ENCODE results near the gene CDK5. TPM values are rescaled to one million over a fixed set of nuclear protein-coding genes. Genes with fewer than 3 reads are reported as not detected.

The CDK5 gene
- total RNA-seq, 1 donor = 17.0 TPM

DNA sequence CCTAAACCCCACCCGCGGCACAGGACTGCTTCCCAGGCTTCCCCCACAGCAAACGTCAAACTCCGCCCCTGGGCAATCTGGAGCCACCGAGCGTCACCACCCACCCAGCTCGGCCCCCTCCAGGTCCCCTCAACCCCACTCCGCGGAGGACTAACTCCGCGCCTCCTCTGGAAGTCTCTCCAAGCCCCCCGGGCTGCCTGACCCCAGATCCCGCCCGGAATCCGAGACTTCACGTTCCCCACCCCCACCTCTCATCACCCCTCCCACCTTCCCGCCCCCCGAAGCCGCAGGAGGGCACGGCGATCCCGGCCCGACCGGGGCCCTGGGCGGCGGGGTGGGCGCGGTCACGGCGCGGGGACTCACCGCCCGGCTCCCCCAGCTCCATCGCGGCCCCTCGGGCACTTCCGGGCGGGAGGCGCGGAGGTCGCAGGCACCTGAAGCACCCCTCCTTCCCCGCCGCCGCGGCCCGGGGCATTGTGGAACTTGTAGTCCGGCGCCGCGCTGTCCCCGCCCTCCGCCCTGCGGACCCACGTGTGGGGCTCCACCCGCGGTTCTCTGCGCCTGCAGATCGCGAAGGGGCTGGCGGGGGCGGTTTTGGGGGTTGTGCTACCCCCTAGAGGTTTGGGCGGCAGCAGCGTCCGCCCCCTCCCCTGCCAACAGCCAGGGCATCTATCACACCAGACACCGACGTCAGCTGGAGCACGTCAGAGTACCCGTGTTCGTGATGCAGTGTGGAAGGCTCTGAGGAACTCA lies 25.6 kb upstream of the CDK5 start, which contains the start of gene TMUB1:
Gene TMUB1, minus strand, starts transcription at position 423 of the 753 bp plus-strand sequence. CDS start 930 bp downstream, outside the sequence.
- peak within 1 kb of the TSS; percentile 91 for H2AFZ ChIP-seq (ENCODE audit: low read length)
- peaks cover 11% of the 10 kb centered on the region for H4K20me1 ChIP-seq (ENCODE audit: insufficient read depth, low read length)
- peak within 1 kb of the TSS; percentile 66 for H3K27ac ChIP-seq (ENCODE audit: low read depth, low read length)
- H3K4me3 ChIP-seq (ENCODE audit: insufficient read depth, low read length) = peak within 1 kb of the TSS; percentile 95
- peaks cover 50% of the 10 kb centered on the region for H3K79me2 ChIP-seq (ENCODE audit: insufficient read depth, low read length)
- peaks cover 4% of the 10 kb centered on the region for H3K36me3 ChIP-seq (ENCODE audit: insufficient read depth, low read length)
- H3K4me2 ChIP-seq (ENCODE audit: insufficient read depth, low read length) = peak within 1 kb of the TSS; percentile 95
- peak; percentile 98 for DNase-seq (ENCODE audit: insufficient read length, low spot score, missing footprints)
- no peaks in the 10 kb centered on the region for H3K9me3 ChIP-seq (ENCODE audit: low read depth, low read length)
- TF ChIP-seq, protein P1, sequence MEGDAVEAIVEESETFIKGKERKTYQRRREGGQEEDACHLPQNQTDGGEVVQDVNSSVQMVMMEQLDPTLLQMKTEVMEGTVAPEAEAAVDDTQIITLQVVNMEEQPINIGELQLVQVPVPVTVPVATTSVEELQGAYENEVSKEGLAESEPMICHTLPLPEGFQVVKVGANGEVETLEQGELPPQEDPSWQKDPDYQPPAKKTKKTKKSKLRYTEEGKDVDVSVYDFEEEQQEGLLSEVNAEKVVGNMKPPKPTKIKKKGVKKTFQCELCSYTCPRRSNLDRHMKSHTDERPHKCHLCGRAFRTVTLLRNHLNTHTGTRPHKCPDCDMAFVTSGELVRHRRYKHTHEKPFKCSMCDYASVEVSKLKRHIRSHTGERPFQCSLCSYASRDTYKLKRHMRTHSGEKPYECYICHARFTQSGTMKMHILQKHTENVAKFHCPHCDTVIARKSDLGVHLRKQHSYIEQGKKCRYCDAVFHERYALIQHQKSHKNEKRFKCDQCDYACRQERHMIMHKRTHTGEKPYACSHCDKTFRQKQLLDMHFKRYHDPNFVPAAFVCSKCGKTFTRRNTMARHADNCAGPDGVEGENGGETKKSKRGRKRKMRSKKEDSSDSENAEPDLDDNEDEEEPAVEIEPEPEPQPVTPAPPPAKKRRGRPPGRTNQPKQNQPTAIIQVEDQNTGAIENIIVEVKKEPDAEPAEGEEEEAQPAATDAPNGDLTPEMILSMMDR (IDR thresholded peaks at IDR 0.05; ENCODE audit: extremely low read depth, low read depth, low read length) = no peak
- H3K27me3 ChIP-seq (ENCODE audit: insufficient read depth, low read length) = no peaks in the 10 kb centered on the region
- peaks cover 44% of the 10 kb centered on the region for H3K4me1 ChIP-seq (ENCODE audit: insufficient read depth, low read length)

DNA sequence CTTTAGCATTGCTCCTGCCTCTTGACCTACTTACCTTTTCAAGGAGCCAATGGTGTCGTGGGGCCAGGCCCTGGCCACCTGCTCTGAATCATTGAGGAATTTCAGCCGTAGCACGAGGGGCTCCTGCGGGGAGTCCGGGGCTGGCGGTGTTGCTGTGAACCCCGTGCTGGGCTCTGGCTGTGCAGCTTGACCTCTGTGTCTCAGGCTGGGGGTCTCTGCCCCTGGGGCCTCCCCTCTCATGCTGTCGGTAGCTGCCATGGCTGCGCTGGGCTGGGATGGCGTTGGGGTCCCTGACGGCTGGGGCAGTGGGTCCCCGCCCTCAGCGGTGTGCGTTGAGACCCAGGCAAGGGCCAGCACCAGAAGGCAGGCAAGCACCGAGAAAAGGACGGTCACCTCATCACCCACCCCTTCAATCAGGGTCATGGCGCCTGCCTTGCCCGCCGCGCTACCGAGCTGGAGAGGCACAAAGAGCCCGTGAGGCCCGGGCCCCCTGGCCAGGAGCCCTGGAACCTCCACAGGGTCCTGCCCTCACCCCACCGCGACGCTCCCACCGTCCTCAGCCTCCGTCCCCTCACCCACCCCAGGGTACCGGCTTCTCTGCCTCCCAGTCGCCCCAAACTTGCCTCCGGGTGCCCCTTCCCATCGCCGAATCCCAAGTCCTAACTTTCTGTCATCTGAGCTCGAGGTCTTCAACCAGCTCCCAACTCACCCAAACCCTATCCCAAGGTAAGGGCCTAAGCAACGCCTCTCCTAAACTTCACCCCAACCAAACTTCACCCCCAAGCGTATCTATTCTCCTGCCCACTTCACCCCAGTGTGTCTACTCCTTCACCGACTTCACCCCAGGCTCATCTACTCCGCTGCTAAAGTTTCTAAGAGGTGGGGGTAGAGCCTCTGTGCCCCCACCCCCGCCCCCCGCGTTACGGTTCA lies 24.7 kb upstream of the CDK5 start:
- H4K20me1 ChIP-seq (ENCODE audit: insufficient read depth, low read length) = peaks cover 11% of the 10 kb centered on the region
- H3K27ac ChIP-seq (ENCODE audit: low read depth, low read length) = peak overlapping the region; percentile 66
- H3K36me3 ChIP-seq (ENCODE audit: insufficient read depth, low read length) = peaks cover 4% of the 10 kb centered on the region
- peak overlapping the region; percentile 95 for H3K4me3 ChIP-seq (ENCODE audit: insufficient read depth, low read length)
- no peaks in the 10 kb centered on the region for H3K27me3 ChIP-seq (ENCODE audit: insufficient read depth, low read length)
- peak; percentile 91 for DNase-seq (ENCODE audit: insufficient read length, low spot score, missing footprints)
- no peaks in the 10 kb centered on the region for H3K9me3 ChIP-seq (ENCODE audit: low read depth, low read length)
- peak overlapping the region; percentile 95 for H3K4me2 ChIP-seq (ENCODE audit: insufficient read depth, low read length)
- H2AFZ ChIP-seq (ENCODE audit: low read length) = peak overlapping the region; percentile 78
- H3K4me1 ChIP-seq (ENCODE audit: insufficient read depth, low read length) = peaks cover 36% of the 10 kb centered on the region
- TF ChIP-seq, protein P1 (IDR thresholded peaks at IDR 0.05; ENCODE audit: extremely low read depth, low read depth, low read length) = no peak
- peaks cover 47% of the 10 kb centered on the region for H3K79me2 ChIP-seq (ENCODE audit: insufficient read depth, low read length)

DNA sequence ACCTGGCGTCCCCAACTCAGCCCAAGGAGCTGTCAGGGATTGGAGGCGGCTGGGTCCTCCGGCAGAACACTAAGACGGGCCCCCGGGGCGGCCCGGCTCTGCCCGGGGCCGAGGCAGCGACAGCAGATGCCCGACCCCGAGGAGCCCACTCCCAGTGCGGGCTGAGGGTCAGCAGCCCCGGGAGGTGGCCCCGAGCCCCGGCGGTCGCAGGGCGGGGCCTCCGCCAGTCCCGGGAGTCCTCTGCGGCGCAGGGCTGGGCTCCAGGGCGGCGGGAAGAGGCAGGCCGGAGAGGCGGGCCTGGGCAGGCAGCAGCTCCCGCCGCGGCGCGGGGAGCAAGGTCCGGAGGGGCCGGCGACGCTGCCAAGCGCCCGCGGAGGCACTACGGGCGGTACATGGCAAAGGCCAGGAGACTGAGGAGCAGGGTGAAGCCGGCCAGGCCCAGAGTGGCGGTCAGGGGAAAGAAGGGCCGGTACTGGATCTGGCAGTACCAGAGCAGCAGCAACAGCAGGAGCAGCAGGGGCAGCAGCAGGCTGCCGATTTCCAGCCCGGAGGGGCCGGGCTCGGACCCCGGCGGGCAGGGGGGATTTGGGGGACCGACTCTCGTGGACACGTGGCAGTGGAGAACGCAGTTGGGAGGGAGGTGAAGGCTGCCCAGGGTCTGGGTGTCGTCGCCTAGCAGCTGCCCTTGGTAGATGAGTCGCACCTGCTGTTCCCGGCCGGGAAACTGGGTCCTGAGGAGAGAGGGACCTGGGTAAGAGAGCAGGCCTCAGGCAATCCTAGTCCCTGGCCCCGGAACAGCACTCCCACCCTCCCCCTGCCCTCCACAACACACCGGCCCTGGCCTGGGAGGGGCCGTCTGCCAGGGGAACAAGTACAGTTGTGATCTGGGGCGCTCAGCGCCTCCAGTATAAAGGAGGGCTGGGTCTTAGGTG lies 23.7 kb upstream of the CDK5 start:
- Histone ChIP-seq H3K4me1 (ENCODE audit: insufficient read depth, low read length) (peaks cover 36% of the 10 kb centered on the region), H2AFZ (ENCODE audit: low read length) (peak overlapping the region; percentile 51), H3K36me3 (ENCODE audit: insufficient read depth, low read length) (peaks cover 4% of the 10 kb centered on the region), H3K4me3 (ENCODE audit: insufficient read depth, low read length) (peak overlapping the region; percentile 95), H3K9me3 (ENCODE audit: low read depth, low read length) (no peaks in the 10 kb centered on the region), H3K27ac (ENCODE audit: low read depth, low read length) (peak overlapping the region; percentile 66), H3K79me2 (ENCODE audit: insufficient read depth, low read length) (peaks cover 41% of the 10 kb centered on the region), H4K20me1 (ENCODE audit: insufficient read depth, low read length) (peaks cover 18% of the 10 kb centered on the region), H3K27me3 (ENCODE audit: insufficient read depth, low read length) (no peaks in the 10 kb centered on the region), H3K4me2 (ENCODE audit: insufficient read depth, low read length) (peak overlapping the region; percentile 95)
- DNase-seq (ENCODE audit: insufficient read length, low spot score, missing footprints) = peak; percentile 94
- TF ChIP-seq, protein P1 (IDR thresholded peaks at IDR 0.05; ENCODE audit: extremely low read depth, low read depth, low read length) = no peak
